Endothelial cell of umbilical vein (primary cell): ENCODE data around the gene SH3PXD2A. TPM values are rescaled to one million over a fixed set of nuclear protein-coding genes. Genes with fewer than 3 reads are reported as not detected.

ENCODE experiments used
- BruUV-seq: library from RNA; stranded (reverse); fragments of 400-500 nt; replicated peaks from 2 replicates; lab custom pipeline; 2021; lab: Mats Ljungman, UMichigan
- CTCF ChIA-PET: fragments of 300-600, 350-600 bp; sonication (Branson Sonifier 250); formaldehyde crosslinking; loops from one replicate; lab custom pipeline; 2021; ENCODE audit warnings: antibody characterized with exemption, inconsistent platforms; lab: Charles Lee
- POLR2A ChIA-PET: fragments of 300-600, 350-600 bp; sonication (Branson Sonifier 250); formaldehyde crosslinking; loops from one replicate; lab custom pipeline; 2021; ENCODE audit warnings: antibody characterized with exemption, inconsistent platforms; lab: Charles Lee
- DNase-seq: peaks from one replicate; pipeline ENCODE4 v3.0.0-alpha.2; 2011; ENCODE audit warnings: low read depth, low spot score
- FAIRE-seq: peaks from 2 replicates; lab custom pipeline; 2011; peaks lifted over from hg19 to GRCh38; lab: Jason Lieb, UNC
- H2AFZ ChIP-seq: 2 replicates; pipeline ENCODE4 v1.6.0; 2012; ENCODE audit warnings: low read depth, low read length, control low read depth, inconsistent platforms
- H3K27ac ChIP-seq: 2 replicates; pipeline ENCODE4 v1.5.1; 2011; ENCODE audit warnings: low read depth, mild to moderate bottlenecking, control low read depth, low read length, moderate library complexity; ENCODE audit not compliant: insufficient read depth
- H3K27me3 ChIP-seq, 2 experiments: 2 replicates each; pipeline versions ENCODE4 v1.6.0 to v1.6.1; 2011; ENCODE audit warnings: low read length in 2 of 2, mixed read lengths in 1 of 2; ENCODE audit not compliant: control insufficient read depth in 2 of 2, insufficient read depth in 2 of 2
- H3K36me3 ChIP-seq, 2 experiments: 2 replicates in 1 of 2; 3 replicates in 1 of 2; pipeline ENCODE4 v1.5.1; 2011; ENCODE audit warnings: low read length in 2 of 2, mild to moderate bottlenecking in 1 of 2, moderate library complexity in 1 of 2; ENCODE audit not compliant: control insufficient read depth in 2 of 2, insufficient read depth in 2 of 2; ENCODE audit errors: extremely low read depth in 1 of 2
- H3K4me1 ChIP-seq: 3 replicates; pipeline ENCODE4 v1.5.1; 2011; ENCODE audit warnings: mild to moderate bottlenecking, low read length; ENCODE audit not compliant: control insufficient read depth, insufficient read depth; ENCODE audit errors: extremely low read depth
- H3K4me2 ChIP-seq: 2 replicates; pipeline ENCODE4 v1.6.1; 2011; ENCODE audit warnings: low read length, control low read depth, mixed read lengths; ENCODE audit not compliant: insufficient read depth
- H3K4me3 ChIP-seq, 3 experiments: fragments of 200-600 bp in 1 of 3; sonication (generic), shearing (Covaris generic) in 1 of 3; replicated peaks in 1 of 3; 2 replicates each; pipeline ENCODE4 v1.5.1; 2011 to 2016; ENCODE audit warnings: control low read depth in 3 of 3, low read length in 3 of 3, mild to moderate bottlenecking in 2 of 3, inconsistent platforms in 1 of 3, low read depth in 1 of 3, moderate library complexity in 1 of 3; ENCODE audit not compliant: insufficient read depth in 1 of 3
- H3K79me2 ChIP-seq: 2 replicates; pipeline ENCODE4 v1.6.0; 2012; ENCODE audit warnings: low read length, inconsistent platforms; ENCODE audit not compliant: control insufficient read depth, insufficient read depth
- H3K9ac ChIP-seq: replicated peaks from 2 replicates; pipeline ENCODE3; 2011; ENCODE audit warnings: low read length, control low read depth; ENCODE audit not compliant: insufficient read depth; ENCODE audit errors: extremely low read depth
- H3K9me1 ChIP-seq: replicated peaks from 3 replicates; pipeline ENCODE4 v1.6.0; 2011; ENCODE audit warnings: mild to moderate bottlenecking, low read length; ENCODE audit not compliant: control insufficient read depth, insufficient read depth; ENCODE audit errors: extremely low read depth
- H3K9me3 ChIP-seq: replicated peaks from 2 replicates; pipeline ENCODE4 v1.5.1; 2012; ENCODE audit warnings: low read length, inconsistent platforms; ENCODE audit not compliant: control insufficient read depth, insufficient read depth
- H4K20me1 ChIP-seq: replicated peaks from 2 replicates; pipeline ENCODE3; 2011; ENCODE audit warnings: mild to moderate bottlenecking, low read length; ENCODE audit not compliant: control insufficient read depth, insufficient read depth; ENCODE audit errors: extremely low read depth
- EZH2 ChIP-seq: IDR thresholded peaks from 2 replicates; pipeline ENCODE4 v1.6.1; 2012; ENCODE audit warnings: borderline replicate concordance, low read depth, mild to moderate bottlenecking, moderate library complexity, low read length, inconsistent platforms; ENCODE audit not compliant: severe bottlenecking
- FOS ChIP-seq: IDR thresholded peaks from 2 replicates; pipeline ENCODE4 v1.6.1; 2011; ENCODE audit warnings: mild to moderate bottlenecking, low read length, moderate library complexity, borderline replicate concordance; ENCODE audit not compliant: insufficient read depth
- GATA2 ChIP-seq: IDR thresholded peaks from 2 replicates; pipeline ENCODE4 v1.7.0; 2011; ENCODE audit warnings: low read depth, mild to moderate bottlenecking, moderate library complexity, mixed read lengths, low read length; ENCODE audit not compliant: insufficient read length, insufficient read depth
- JUN ChIP-seq: IDR thresholded peaks from 2 replicates; pipeline ENCODE4 v1.6.1; 2011; ENCODE audit warnings: borderline replicate concordance, low read depth; ENCODE audit not compliant: insufficient read length, insufficient read depth
- MYC ChIP-seq: IDR thresholded peaks from one replicate; pipeline ENCODE4 v1.6.1; 2011; ENCODE audit warnings: mild to moderate bottlenecking, low read depth, low read length
- POLR2A ChIP-seq: IDR thresholded peaks from 2 replicates; pipeline ENCODE4 v1.6.1; 2012; ENCODE audit warnings: low read depth, mild to moderate bottlenecking, control low read depth, low read length
- POLR2AphosphoS5 ChIP-seq: IDR thresholded peaks from 2 replicates; pipeline ENCODE4 v1.6.1; 2012; ENCODE audit warnings: low read depth, mild to moderate bottlenecking, control low read depth, low read length, moderate library complexity; ENCODE audit not compliant: insufficient read depth
- dilution Hi-C: fragments of 300-500 bp; cut with MboI; formaldehyde crosslinking; loops from one replicate; pipeline ENCODE4 v1.15.0; 2019; ENCODE audit warnings: low sequenced_read_pairs; ENCODE audit not compliant: extremely low pct_ligation_motif_present
- intact Hi-C: fragments of 100-400 bp; cut with micrococcal nuclease; formaldehyde crosslinking; loops from one replicate; pipeline ENCODE4 v1.10.0; 2022
- polyA plus RNA-seq, 4 experiments: library from polyadenylated mRNA; depleted of rRNA in 3 of 4; stranded (reverse) in 3 of 4; unstranded in 1 of 4; fragments of >200 nt; gene quantifications; 2 replicates each; pipeline versions ENCODE4 v1.2.1 to v1.2.3, GENCODE V29; 2011 to 2012; ENCODE audit warnings: missing spikeins in 1 of 4
- total RNA-seq: library from RNA; stranded (reverse); gene quantifications from 2 replicates; pipeline ENCODE4 v1.2.3, GENCODE V29; 2021
- TF ChIP-seq, protein P1 (sequence below): IDR thresholded peaks from 2 replicates; pipeline ENCODE4 v1.6.1; 2011; ENCODE audit not compliant: insufficient read depth, insufficient read length
- TF ChIP-seq, protein P2 (sequence below), 2 donors: IDR thresholded peaks; 1 replicate in 1 of 2; 2 replicates in 1 of 2; pipeline ENCODE4 v1.5.1; 2011; ENCODE audit warnings: low read length in 2 of 2, mild to moderate bottlenecking in 2 of 2, moderate library complexity in 2 of 2, control low read depth in 1 of 2, inconsistent platforms in 1 of 2, low read depth in 1 of 2; ENCODE audit not compliant: insufficient read depth in 1 of 2; ENCODE audit errors: extremely low read depth in 1 of 2

Gene SH3PXD2A
- total and polyA plus RNA-seq, 2 donors (not counting 3 experiments of a cell fraction or from before 2014, with no cell fraction given): 1.4 to 5.1 TPM

DNA sequence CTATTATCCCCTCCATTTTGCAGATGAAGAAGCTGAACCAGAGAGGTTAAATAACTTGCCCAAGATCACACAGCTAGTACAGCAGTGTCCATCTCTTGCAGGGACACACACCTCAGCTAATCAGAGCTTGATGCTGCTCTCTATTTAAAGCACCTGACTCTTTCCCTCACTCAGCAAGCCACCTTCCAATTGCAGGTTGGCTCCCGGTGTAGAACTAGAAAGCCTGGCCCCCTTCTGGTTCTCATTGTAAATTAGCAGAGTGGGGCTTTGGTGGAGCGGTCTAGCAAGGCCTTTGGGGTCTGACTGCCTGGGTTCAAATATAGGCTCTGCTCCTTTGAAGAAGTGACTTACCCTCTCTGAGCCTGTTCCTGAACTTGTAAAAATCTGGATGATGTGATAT, 185.4 kb downstream of the SH3PXD2A start:
- no peaks in the 10 kb centered on the region for H3K9me3 ChIP-seq
- FAIRE-seq: no peak
- intact Hi-C loops: loop anchor here (2.0 kb wide), 1 partner anchor 27 kb away; no protein-coding TSS in a partner anchor
- H3K4me3 ChIP-seq: no peak overlapping the region
- no peak overlapping the region for H3K27ac ChIP-seq
- no TSS peak for BruUV-seq
- ChIA-PET POLR2A (no interaction called here), CTCF (interaction anchor here (1.1 to 2.5 kb wide), 2 partner anchors 11 to 17 kb away, joined by 3 to 14 read pairs; no protein-coding TSS in a partner anchor)
- dilution Hi-C loops: no loop called here
- H3K27me3 ChIP-seq: no peaks in the 10 kb centered on the region
- no peaks in the 10 kb centered on the region for H3K36me3 ChIP-seq
- H4K20me1 ChIP-seq: no peaks in the 10 kb centered on the region
- no peak overlapping the region for H2AFZ ChIP-seq
- H3K9me1 ChIP-seq: no peaks in the 10 kb centered on the region
- H3K79me2 ChIP-seq: no peaks in the 10 kb centered on the region
- TF ChIP-seq, protein P1, sequence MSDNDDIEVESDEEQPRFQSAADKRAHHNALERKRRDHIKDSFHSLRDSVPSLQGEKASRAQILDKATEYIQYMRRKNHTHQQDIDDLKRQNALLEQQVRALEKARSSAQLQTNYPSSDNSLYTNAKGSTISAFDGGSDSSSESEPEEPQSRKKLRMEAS: no peak
- TF ChIP-seq FOS (no peak), POLR2AphosphoS5 (no peak), MYC (no peak), JUN (no peak), EZH2 (no peak), GATA2 (no peak), POLR2A (no peak)
- TF ChIP-seq, protein P2, sequence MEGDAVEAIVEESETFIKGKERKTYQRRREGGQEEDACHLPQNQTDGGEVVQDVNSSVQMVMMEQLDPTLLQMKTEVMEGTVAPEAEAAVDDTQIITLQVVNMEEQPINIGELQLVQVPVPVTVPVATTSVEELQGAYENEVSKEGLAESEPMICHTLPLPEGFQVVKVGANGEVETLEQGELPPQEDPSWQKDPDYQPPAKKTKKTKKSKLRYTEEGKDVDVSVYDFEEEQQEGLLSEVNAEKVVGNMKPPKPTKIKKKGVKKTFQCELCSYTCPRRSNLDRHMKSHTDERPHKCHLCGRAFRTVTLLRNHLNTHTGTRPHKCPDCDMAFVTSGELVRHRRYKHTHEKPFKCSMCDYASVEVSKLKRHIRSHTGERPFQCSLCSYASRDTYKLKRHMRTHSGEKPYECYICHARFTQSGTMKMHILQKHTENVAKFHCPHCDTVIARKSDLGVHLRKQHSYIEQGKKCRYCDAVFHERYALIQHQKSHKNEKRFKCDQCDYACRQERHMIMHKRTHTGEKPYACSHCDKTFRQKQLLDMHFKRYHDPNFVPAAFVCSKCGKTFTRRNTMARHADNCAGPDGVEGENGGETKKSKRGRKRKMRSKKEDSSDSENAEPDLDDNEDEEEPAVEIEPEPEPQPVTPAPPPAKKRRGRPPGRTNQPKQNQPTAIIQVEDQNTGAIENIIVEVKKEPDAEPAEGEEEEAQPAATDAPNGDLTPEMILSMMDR (IDR thresholded peaks at IDR 0.05; ENCODE audit: extremely low read depth in 1 of 2, insufficient read depth in 1 of 2, low read depth in 1 of 2, low read length in 2 of 2): no peak
- peaks cover 13% of the 10 kb centered on the region for H3K4me1 ChIP-seq
- no peak overlapping the region for H3K4me2 ChIP-seq
- DNase-seq: no peak
- no peak overlapping the region for H3K9ac ChIP-seq
